Activated CD8-positive, alpha-beta memory T cell treated with anti-CD3 and anti-CD28 coated beads, Interleukin-2, amount 50 U/mL, for 24 hours (primary cell): Measurements from ENCODE around the gene FAM184B.

Source experiments
- DNase-seq: peaks from one replicate; pipeline ENCODE4 v3.0.0-alpha.2; 2020; ENCODE audit errors: extremely low read depth

FAM184B gene

DNA sequence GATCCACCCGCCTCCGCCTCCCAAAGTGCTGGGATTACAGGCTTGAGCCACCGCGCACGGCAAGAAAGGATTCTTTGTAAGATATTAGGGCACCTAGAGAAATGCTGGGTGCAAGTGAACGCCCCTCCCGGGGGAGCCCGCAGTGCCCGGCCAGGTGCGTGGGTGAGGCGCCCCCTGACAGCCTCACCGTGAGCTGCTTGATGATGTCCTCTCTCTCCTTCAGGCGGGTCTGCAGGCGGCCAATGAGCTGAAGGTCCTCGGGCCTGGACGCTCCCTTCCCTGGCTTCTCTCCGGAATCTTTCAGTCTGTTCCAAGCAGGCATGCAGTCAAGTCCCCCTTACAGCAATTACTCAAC lies 145.1 kb downstream of the FAM184B start:
- no peak for DNase-seq

GRCh38 chr4:17635056-17635455 lies 146.4 kb downstream of the FAM184B start:
- no peak for DNase-seq

DNA sequence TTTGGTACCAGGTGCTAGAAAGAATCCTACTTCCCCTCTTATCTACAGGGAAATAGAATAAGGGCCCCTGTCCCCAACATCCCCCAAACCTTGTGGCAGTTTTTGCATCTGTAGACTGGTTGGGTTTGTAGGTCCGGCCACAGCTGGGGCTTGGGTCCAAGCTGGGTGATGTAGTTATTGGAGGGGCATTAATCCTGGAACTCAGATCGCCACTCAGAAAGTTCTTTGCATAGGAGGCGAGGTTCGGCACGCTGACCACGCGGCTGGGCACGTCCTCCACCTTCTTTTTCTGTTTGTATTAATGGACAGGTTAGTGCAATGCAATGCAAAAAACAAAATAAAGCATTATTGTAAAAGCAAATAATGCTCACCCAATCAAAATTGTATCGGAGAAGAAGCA lies 147.8 kb downstream of the FAM184B start:
- DNase-seq, result no peak

GRCh38 chr4:17630228-17630627 lies 151.2 kb downstream of the FAM184B start:
- no peak for DNase-seq

DNA sequence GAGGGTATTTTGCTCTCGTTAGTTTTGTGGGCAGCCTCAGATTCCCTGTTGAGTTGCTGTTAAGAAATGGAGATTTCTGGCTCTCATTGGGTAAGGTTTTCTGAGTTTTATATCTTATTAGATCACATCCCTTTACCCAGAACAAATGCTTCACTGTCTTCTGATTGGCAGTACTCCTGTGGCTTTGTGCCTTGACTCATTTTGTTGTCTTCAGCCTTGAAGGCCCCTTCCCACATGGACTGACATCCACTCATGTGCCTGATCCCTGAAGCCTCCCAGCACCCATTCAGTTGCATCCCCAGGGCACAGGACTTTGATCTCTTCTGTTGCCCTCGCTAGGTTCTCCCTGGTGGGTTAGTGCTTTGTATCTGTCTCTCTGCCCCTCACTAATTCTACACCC lies 156.6 kb downstream of the FAM184B start:
- DNase-seq, result no peak

DNA sequence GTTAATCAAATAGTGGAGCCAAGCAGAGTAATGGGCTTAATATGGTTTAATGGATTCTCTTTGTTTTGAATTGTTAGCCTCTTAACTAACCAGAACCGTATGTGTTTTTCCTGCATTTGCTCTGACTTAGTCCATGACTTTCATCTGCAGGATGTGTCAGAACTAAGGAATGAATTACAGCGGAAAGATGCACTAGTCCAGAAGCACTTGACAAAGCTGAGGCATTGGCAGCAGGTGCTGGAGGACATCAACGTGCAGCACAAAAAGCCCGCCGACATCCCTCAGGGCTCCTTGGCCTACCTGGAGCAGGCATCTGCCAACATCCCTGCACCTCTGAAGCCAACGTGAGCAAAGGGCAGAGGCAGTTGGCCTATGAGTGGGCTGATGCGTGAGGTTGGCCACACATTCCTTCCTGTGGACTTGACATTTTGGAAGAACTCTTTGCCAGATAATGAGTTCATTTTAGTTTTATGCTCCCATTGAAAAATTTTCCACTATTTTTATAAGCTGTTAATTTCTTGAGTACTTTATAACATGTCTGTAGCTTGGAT lies 157.9 kb downstream of the FAM184B start:
- no peak for DNase-seq

GRCh38 chr4:17619416-17620105 lies 161.9 kb downstream of the FAM184B start:
- no peak for DNase-seq

DNA sequence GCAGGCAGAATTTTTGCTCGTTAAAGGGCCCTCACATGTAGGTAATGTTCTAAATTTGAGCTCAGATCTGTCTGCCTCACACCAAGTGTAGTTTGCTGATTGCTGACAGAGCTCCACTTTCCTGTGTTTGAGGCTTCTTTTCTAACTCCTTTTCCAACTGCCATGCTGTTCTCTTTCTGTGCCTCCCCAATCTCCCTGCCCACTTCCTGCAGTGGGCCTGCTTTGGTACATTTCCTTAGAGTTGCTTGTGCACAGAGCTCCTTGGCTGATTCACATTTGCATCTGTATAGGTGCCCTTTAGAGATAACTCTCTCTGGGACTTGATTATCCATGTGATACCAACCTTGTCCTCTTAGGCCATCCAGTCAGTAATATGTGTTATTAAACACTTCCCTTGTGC lies 162.5 kb downstream of the FAM184B start:
- DNase-seq, result no peak

DNA sequence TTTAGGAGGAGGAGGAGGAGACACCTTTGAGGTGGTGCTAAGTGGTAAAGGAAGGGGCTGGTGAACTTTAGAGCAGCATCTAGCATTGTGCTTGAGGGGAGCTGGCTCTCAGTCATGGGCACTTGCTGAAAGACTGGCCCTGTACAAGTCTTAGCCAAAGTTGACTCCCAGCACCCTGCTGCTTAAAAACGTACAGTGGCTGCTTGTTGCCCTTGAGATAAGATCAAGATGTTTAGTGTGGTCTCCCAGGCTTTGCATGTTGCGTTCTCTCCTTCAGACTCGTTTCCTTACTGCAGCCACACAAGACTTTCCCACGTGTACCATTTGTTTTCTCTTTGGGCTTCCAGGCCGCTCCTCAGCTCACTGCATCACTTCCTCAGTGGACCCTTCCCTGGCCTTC lies 165.1 kb downstream of the FAM184B start:
- DNase-seq, result no peak

- peak; percentile 94 for DNase-seq
Observed at GRCh38 chr4:17614416-17615299, 166.8 kb downstream of the FAM184B start, which contains the start of gene MED28. MED28 (plus strand) TSS chr4:17614641; CDS start chr4:17614655, 14 bp downstream.

- no peak for DNase-seq
Observed at GRCh38 chr4:17613761-17614415, 167.5 kb downstream of the FAM184B start.

GRCh38 chr4:17605236-17605635 lies 176.2 kb downstream of the FAM184B start:
- no peak for DNase-seq

DNA sequence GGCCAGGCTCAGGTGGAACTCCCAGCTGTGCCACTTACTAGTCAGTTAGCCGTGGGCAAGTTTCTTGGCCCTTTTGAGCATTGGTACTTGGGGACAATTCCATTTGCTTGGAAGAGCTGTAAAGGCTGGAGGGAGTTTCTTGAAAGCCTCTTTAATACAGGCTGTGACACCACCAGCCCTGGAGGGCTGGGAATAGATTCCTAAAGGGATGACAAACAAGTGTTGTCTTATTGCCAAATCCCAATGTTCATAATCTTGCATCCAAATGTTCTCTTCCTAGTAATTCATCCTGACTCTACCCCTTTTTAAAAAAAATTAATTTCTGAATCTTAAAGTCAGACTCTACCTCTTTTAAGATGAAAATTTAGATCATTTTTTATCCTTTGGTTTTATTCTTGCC lies 181.6 kb downstream of the FAM184B start:
- DNase-seq, result no peak

- no peak for DNase-seq
Observed at GRCh38 chr4:17597517-17597916, 183.9 kb downstream of the FAM184B start.

DNA sequence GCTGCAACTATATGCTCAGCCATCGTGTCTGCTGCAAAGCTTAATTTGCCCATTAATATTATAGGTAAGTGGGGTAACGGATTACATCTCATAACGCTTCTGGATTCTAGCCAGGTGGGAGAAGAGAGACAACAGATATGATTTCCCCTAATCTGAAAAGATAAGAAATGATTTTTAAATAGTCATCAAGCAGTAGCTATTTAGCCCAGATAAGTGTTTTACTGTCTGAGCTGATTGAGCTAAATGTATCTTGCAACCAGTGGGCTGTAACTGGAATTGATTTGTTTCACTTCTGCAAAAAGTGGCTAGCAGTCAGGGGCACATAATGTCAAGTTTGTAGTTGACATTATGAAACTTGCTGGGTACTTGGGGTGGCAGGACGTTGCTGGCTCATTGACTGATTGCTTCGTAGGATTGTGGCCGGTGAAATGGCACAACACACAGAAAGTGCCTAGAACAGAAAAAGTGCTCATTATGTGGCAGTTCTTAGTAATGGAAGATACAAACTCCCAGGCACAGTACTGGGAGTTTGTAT lies 185.9 kb downstream of the FAM184B start:
- DNase-seq, result no peak

- no peak for DNase-seq
Observed at GRCh38 chr4:17589355-17589754, 192.1 kb downstream of the FAM184B start.

DNA sequence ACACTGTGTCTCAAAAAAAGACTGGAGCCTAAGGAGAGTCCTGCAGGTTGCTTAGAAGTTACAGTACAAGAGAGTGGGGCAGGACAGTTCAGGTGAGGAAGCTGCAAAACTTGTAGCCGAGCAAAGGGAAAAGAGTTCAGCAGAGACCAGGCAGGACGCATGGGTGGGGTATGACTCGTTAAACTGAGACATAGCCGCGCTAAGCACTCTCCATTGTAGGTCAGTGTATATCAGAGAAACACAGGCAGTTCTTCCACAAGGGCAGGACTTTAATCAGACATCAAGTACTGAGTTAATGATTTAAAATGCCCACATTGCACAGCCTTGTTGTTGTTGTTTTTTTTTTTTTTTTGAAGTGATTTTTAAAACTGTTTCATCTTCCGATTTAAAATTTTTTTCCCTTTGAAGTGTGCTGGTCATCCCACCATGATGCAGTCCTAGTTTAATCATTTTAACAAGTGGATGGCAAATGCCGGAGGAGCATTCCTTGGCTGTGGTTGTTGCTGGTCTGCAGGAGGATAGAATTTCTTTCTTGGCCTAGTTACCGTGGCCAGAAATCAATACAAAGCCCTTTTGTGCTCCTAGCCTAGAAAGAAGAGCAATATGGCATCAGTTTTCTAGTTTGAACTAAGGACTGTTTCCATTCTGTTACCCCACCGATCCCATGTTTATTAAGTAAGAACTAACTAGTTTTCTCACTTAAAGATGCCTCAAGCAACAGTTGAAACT lies 194.2 kb downstream of the FAM184B start:
- DNase-seq, result no peak

GRCh38 chr4:17584521-17585213 lies 196.8 kb downstream of the FAM184B start:
- no peak for DNase-seq

DNA sequence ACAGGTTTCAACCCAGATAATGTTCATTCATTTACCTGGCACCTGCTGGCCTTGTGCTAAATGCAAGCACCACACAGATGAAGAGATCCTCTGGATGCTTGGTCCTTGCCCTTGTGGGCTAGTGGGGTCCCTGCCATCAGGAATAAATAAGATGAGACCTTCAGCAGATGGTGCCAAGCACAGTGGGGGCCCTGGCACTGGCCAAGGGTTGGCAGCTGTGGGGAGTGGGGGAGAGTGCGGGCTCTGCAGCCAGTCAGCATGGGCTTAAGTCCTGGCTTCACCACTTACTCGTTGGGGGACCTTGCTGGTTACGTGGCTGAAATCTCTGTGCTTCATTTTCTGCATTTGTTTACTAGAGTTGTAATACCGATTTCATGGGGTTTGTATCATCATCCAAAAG lies 197.5 kb downstream of the FAM184B start:
- DNase-seq, result no peak

DNA sequence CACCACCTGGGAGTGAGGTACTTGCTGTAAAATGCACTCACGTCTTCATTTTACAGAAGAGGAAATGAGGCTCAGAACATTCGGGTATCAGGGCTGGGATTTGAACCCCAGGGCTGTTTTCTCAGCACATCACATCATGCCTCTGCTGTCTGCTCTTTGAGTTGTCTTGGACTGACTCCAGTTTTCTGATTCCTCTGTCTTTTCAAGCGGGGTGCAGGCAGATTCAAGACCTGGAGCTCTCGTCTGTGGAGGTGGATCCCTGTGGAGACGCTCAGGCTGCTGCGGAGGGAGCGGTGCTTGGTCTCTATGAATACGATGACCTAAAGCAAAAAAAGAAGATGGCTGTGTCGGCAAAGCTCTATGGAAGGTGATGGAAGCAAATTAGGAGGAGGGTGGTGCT lies 198.1 kb downstream of the FAM184B start:
- DNase-seq, result no peak

DNA sequence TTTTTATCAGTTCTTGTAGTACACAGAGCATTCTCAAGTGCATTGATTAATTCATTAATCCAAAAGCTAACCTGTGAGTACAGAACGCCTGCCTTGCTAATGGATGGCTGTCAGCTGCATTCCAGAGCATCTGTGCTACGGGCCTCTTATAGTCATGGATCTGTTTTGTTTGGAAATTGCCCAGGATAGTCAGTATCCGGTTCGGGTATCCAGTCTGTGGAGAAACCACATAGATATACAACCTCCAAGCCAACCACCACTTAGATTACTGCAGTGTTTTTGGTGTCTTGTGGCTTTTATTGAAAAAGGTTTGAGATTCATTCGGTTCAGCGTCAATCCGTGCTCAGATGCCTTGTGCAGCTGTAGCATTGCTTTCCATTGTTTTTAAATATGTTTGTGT lies 200.5 kb downstream of the FAM184B start:
- DNase-seq, result no peak
